HG03066 (cell line): Measurements from ENCODE around the gene PAPSS2.
"Not testable (repeated sequence)": the region's sequence is repeated elsewhere in the genome, so short reads cannot be mapped to it uniquely, and the experiment has no call there.

Experiments
- ATAC-seq: cut with Tn5 transposase; IDR thresholded peaks from one replicate; pipeline ENCODE4 v1.9.1; 2021; ENCODE audit warnings: low read depth; ENCODE audit not compliant: unreplicated experiment

The PAPSS2 gene

GRCh38 chr10:87739703-87740102, 80.0 kb downstream of the PAPSS2 start:
- no peak for ATAC-seq

GRCh38 chr10:87740254-87740655, 80.6 kb downstream of the PAPSS2 start:
- no peak for ATAC-seq

- not testable (repeated sequence) for ATAC-seq
These were observed 83.4 kb downstream of the PAPSS2 start for GRCh38 chr10:87742992-87743610.

GRCh38 chr10:87744606-87745005, 84.9 kb downstream of the PAPSS2 start:
- ATAC-seq = no peak

- no peak for ATAC-seq
These were observed 87.2 kb downstream of the PAPSS2 start for GRCh38 chr10:87746911-87747310.

- ATAC-seq = not testable (repeated sequence)
These were observed 88.6 kb downstream of the PAPSS2 start for GRCh38 chr10:87748244-87748643.

- ATAC-seq = no peak
These were observed 90.5 kb downstream of the PAPSS2 start for GRCh38 chr10:87750001-87750671.

GRCh38 chr10:87750817-87751216, 91.1 kb downstream of the PAPSS2 start:
- ATAC-seq = no peak

- ATAC-seq = no peak
These were observed 91.6 kb downstream of the PAPSS2 start for GRCh38 chr10:87751274-87751673.

GRCh38 chr10:87752566-87752965, 92.9 kb downstream of the PAPSS2 start:
- ATAC-seq = no peak

- ATAC-seq = no peak
These were observed 94.6 kb downstream of the PAPSS2 start for GRCh38 chr10:87753995-87754866.

GRCh38 chr10:87757685-87758084, 98.0 kb downstream of the PAPSS2 start:
- no peak for ATAC-seq

- ATAC-seq = no peak
These were observed 99.9 kb downstream of the PAPSS2 start for GRCh38 chr10:87759551-87759950.

- ATAC-seq = no peak
These were observed 100.7 kb downstream of the PAPSS2 start for GRCh38 chr10:87760195-87760905.

GRCh38 chr10:87761153-87761552, 101.5 kb downstream of the PAPSS2 start:
- ATAC-seq = no peak

GRCh38 chr10:87761892-87762291, 102.2 kb downstream of the PAPSS2 start:
- ATAC-seq = no peak

GRCh38 chr10:87763086-87763861, 103.6 kb downstream of the PAPSS2 start:
- no peak for ATAC-seq

GRCh38 chr10:87764072-87764934, 104.6 kb downstream of the PAPSS2 start:
- no peak for ATAC-seq
